H9 (cell line): Measurements from ENCODE around the gene BEST1. TPM values are rescaled to one million over a fixed set of nuclear protein-coding genes. Genes with fewer than 3 reads are reported as not detected.

ENCODE experiments used
- DNase-seq: peaks from one replicate; pipeline ENCODE4 v3.0.0-alpha.2; 2017
- H2AFZ ChIP-seq: one replicate; pipeline ENCODE4 v1.6.1; 2013; ENCODE audit warnings: mild to moderate bottlenecking, low read length, control low read depth, moderate library complexity
- H2AK5ac ChIP-seq: 2 replicates; pipeline ENCODE4 v1.6.1; 2013; ENCODE audit warnings: low read length, control low read depth, mixed read lengths; ENCODE audit not compliant: insufficient read length
- H2BK120ac ChIP-seq: one replicate; pipeline ENCODE4 v1.6.1; 2013; ENCODE audit warnings: low read depth, mild to moderate bottlenecking, low read length, control low read depth, inconsistent platforms; ENCODE audit not compliant: poor library complexity, severe bottlenecking
- H2BK12ac ChIP-seq: 2 replicates; pipeline ENCODE4 v1.6.1; 2013; ENCODE audit warnings: low read length, control low read depth, mixed read lengths, low read depth; ENCODE audit not compliant: insufficient read length
- H2BK15ac ChIP-seq: 2 replicates; pipeline ENCODE4 v1.6.1; 2013; ENCODE audit warnings: low read depth, low read length, control low read depth
- H2BK20ac ChIP-seq: one replicate; pipeline ENCODE4 v1.6.1; 2013; ENCODE audit warnings: low read depth, mild to moderate bottlenecking, low read length, control low read depth, inconsistent platforms; ENCODE audit not compliant: poor library complexity, severe bottlenecking
- H2BK5ac ChIP-seq: 2 replicates; pipeline ENCODE4 v1.6.1; 2013; ENCODE audit warnings: low read length, control low read depth, mixed read lengths; ENCODE audit not compliant: insufficient read length
- H3K14ac ChIP-seq: 2 replicates; pipeline ENCODE4 v1.6.1; 2013; ENCODE audit warnings: low read length, control low read depth; ENCODE audit not compliant: insufficient read depth
- H3K18ac ChIP-seq: 2 replicates; pipeline ENCODE4 v1.6.1; 2013; ENCODE audit warnings: low read depth, mild to moderate bottlenecking, mixed read lengths, low read length, control low read depth; ENCODE audit not compliant: insufficient read length
- H3K23ac ChIP-seq: 2 replicates; pipeline ENCODE4 v1.6.1; 2013; ENCODE audit warnings: low read length, control low read depth, mixed read lengths, low read depth; ENCODE audit not compliant: insufficient read length
- H3K23me2 ChIP-seq: 2 replicates; pipeline ENCODE4 v1.6.1; 2013; ENCODE audit warnings: low read depth, mild to moderate bottlenecking, mixed read lengths, low read length, control low read depth; ENCODE audit not compliant: insufficient read length, poor library complexity, severe bottlenecking
- H3K27ac ChIP-seq: 2 replicates; pipeline ENCODE4 v1.5.1; 2013; ENCODE audit warnings: low read length, control low read depth, mixed read lengths, low read depth; ENCODE audit not compliant: insufficient read length
- H3K27me3 ChIP-seq: 2 replicates; pipeline ENCODE4 v1.6.1; 2013; ENCODE audit warnings: low read length, control low read depth, inconsistent platforms; ENCODE audit not compliant: insufficient read depth
- H3K4ac ChIP-seq: 2 replicates; pipeline ENCODE4 v1.6.1; 2013; ENCODE audit warnings: low read depth, mild to moderate bottlenecking, control low read depth, inconsistent platforms, low read length, moderate library complexity
- H3K4me1 ChIP-seq: 2 replicates; pipeline ENCODE4 v1.6.1; 2013; ENCODE audit warnings: low read length, control low read depth, inconsistent platforms; ENCODE audit not compliant: insufficient read depth
- H3K4me2 ChIP-seq: 2 replicates; pipeline ENCODE4 v1.6.1; 2013; ENCODE audit warnings: low read length, control low read depth, mixed read lengths; ENCODE audit not compliant: insufficient read length, insufficient read depth
- H3K56ac ChIP-seq: 2 replicates; pipeline ENCODE4 v1.6.1; 2013; ENCODE audit warnings: low read depth, mild to moderate bottlenecking, mixed read lengths, low read length, control low read depth; ENCODE audit not compliant: insufficient read length
- H3K79me1 ChIP-seq: 2 replicates; pipeline ENCODE4 v1.6.1; 2013; ENCODE audit warnings: low read depth, mild to moderate bottlenecking, moderate library complexity, low read length, control low read depth, inconsistent platforms; ENCODE audit not compliant: insufficient read depth, poor library complexity, severe bottlenecking
- H3K79me2 ChIP-seq: 2 replicates; pipeline ENCODE4 v1.6.1; 2013; ENCODE audit warnings: low read length, control low read depth, inconsistent platforms; ENCODE audit not compliant: insufficient read depth
- H3K9ac ChIP-seq: 2 replicates; pipeline ENCODE4 v1.6.1; 2013; ENCODE audit warnings: low read length, control low read depth, mixed read lengths; ENCODE audit not compliant: insufficient read length; ENCODE audit errors: extremely low read depth
- H3K9me3 ChIP-seq: one replicate; pipeline ENCODE4 v1.6.1; 2013; ENCODE audit warnings: low read depth, low read length, inconsistent platforms; ENCODE audit not compliant: control insufficient read depth
- H3T11ph ChIP-seq: one replicate; pipeline ENCODE4 v1.6.1; 2013; ENCODE audit warnings: mild to moderate bottlenecking, low read length, control low read depth, inconsistent platforms
- H4K20me1 ChIP-seq: one replicate; pipeline ENCODE4 v1.6.1; 2013; ENCODE audit not compliant: control insufficient read depth, insufficient read length, insufficient read depth
- H4K5ac ChIP-seq: 2 replicates; pipeline ENCODE4 v1.6.1; 2013; ENCODE audit warnings: low read depth, mild to moderate bottlenecking, mixed read lengths, low read length, control low read depth; ENCODE audit not compliant: insufficient read length
- H4K8ac ChIP-seq: replicated peaks from 2 replicates; pipeline ENCODE4 v1.6.1; 2013; ENCODE audit warnings: low read length, control low read depth, mixed read lengths, low read depth; ENCODE audit not compliant: insufficient read length
- H4K91ac ChIP-seq: 2 replicates; pipeline ENCODE4 v1.6.1; 2013; ENCODE audit warnings: low read depth, mild to moderate bottlenecking, moderate library complexity, mixed read lengths, low read length, control low read depth; ENCODE audit not compliant: insufficient read length
- H3K27ac Mint-ChIP-seq, 3 experiments: 2 replicates in 2 of 3; 3 replicates in 1 of 3; pipeline ENCODE4 v1.8.0; 2020 to 2021; ENCODE audit warnings: mixed read lengths in 3 of 3, mild to moderate bottlenecking in 1 of 3, moderate library complexity in 1 of 3
- H3K27me3 Mint-ChIP-seq: 2 replicates; pipeline ENCODE4 v1.8.0; 2021; ENCODE audit warnings: low read depth, mild to moderate bottlenecking, moderate library complexity, mixed read lengths
- H3K36me3 Mint-ChIP-seq, 3 experiments: 2 replicates in 2 of 3; 3 replicates in 1 of 3; pipeline ENCODE4 v1.8.0; 2020 to 2021; ENCODE audit warnings: low read depth in 3 of 3, mixed read lengths in 3 of 3; ENCODE audit not compliant: insufficient read depth in 1 of 3
- H3K4me1 Mint-ChIP-seq, 2 experiments: 2 replicates each; pipeline ENCODE4 v1.8.0; 2020; ENCODE audit warnings: mixed read lengths in 2 of 2
- H3K4me3 Mint-ChIP-seq, 2 experiments: 2 replicates in 1 of 2; 3 replicates in 1 of 2; pipeline ENCODE4 v1.8.0; 2020 to 2021; ENCODE audit warnings: mild to moderate bottlenecking in 2 of 2, mixed read lengths in 2 of 2, moderate library complexity in 1 of 2
- H3K9me3 Mint-ChIP-seq, 2 experiments: 2 replicates in 1 of 2; 3 replicates in 1 of 2; pipeline ENCODE4 v1.8.0; 2020; ENCODE audit warnings: mild to moderate bottlenecking in 2 of 2, mixed read lengths in 2 of 2, moderate library complexity in 1 of 2
- CTCF ChIP-seq: fragments of 200-600 bp; sonication (generic); conservative IDR thresholded peaks from 3 replicates; pipeline ENCODE4 v1.8.0; 2021; ENCODE audit warnings: antibody characterized with exemption, mild to moderate bottlenecking
- WGBS: extraction: QIAGEN DNeasy Blood & Tissue Kit; methylation state at CpG from one replicate; pipeline ENCODE4 v1.1.7; 2013; ENCODE audit warnings: missing lambda C conversion rate, low lambda C conversion rate, mixed read lengths; ENCODE audit not compliant: insufficient read length; ENCODE audit errors: extremely low coverage; 5-methylcytosine and 5-hydroxymethylcytosine counted together
- total RNA-seq: library from RNA; stranded (reverse); gene quantifications from 2 replicates; pipeline ENCODE4 v1.2.1, GENCODE V29; 2021

The BEST1 gene
- total RNA-seq, 1 experiment from 2014 or later = 0.24 TPM

- Histone ChIP-seq H2BK5ac (no peak overlapping the region), H4K8ac (no peak overlapping the region), H4K91ac (no peak overlapping the region), H3K27me3 (no peaks in the 10 kb centered on the region), H3K9me3 (no peaks in the 10 kb centered on the region), H2BK120ac (peak overlapping the region; percentile 40), H3T11ph (no peak overlapping the region), H3K9ac (no peak overlapping the region), H4K20me1 (no peaks in the 10 kb centered on the region), H3K23me2 (no peaks in the 10 kb centered on the region), H3K27ac (no peak overlapping the region), H3K79me1 (no peaks in the 10 kb centered on the region), H4K5ac (no peak overlapping the region), H3K14ac (peak overlapping the region; percentile 48; the same call in 1 of the 2 replicates), H2BK12ac (no peak overlapping the region), H3K18ac (peak overlapping the region; percentile 56), H2AK5ac (no peak overlapping the region), H3K4me2 (no peak overlapping the region), H3K23ac (no peak overlapping the region), H2BK20ac (no peak overlapping the region), H2BK15ac (no peak overlapping the region), H3K56ac (no peak overlapping the region), H2AFZ (no peak overlapping the region), H3K79me2 (no peaks in the 10 kb centered on the region), H3K4ac (no peak overlapping the region; the same call in 1 of the 2 replicates), H3K4me1 (no peaks in the 10 kb centered on the region; the same call in 1 of the 2 replicates)
- no CpG with 5 or more reads among the region's 9 CpGs for WGBS
- Mint-ChIP-seq H3K4me3 (peak overlapping the region in 1 of 2 experiments; percentile 55; a peak in 1 of 5 replicates), H3K9me3 (no peaks in the 10 kb centered on the region; a peak in 1 of 5 replicates), H3K27me3 (peaks cover 13% of the 10 kb centered on the region), H3K27ac (peak overlapping the region in 2 of 3 experiments; percentile 62 to 85; a peak in 3 of 7 replicates), H3K4me1 (peaks cover 0 to 16% of the 10 kb centered on the region in 2 experiments; a peak in 3 of 4 replicates), H3K36me3 (no peaks in the 10 kb centered on the region)
- DNase-seq = peak; percentile 81
- no peak for TF ChIP-seq CTCF
Observed at GRCh38 chr11:61949169-61950034, 749 bp upstream of the BEST1 start.
